PC-9 (cell line): ENCODE data around the gene URB2.

Experiments used
- CTCF ChIP-seq: fragments of 200-600 bp; sonication (generic); conservative IDR thresholded peaks from 2 replicates; pipeline ENCODE4 v1.6.1; 2017; ENCODE audit warnings: mixed run types, antibody characterized with exemption, mild to moderate bottlenecking, moderate library complexity
- EZH2 ChIP-seq: fragments of 200-600 bp; sonication (generic); IDR thresholded peaks from 2 replicates; pipeline ENCODE4 v1.8.0; 2017; ENCODE audit warnings: antibody characterized with exemption, low read depth

GRCh38 chr1:229637746-229638145 lies 11.7 kb downstream of the URB2 start:
- TF ChIP-seq EZH2 = no peak
- TF ChIP-seq CTCF = no peak
